Epithelial cell of proximal tubule (primary cell): ENCODE results near the gene RTN4RL1. TPM values are rescaled to one million over a fixed set of nuclear protein-coding genes. Genes with fewer than 3 reads are reported as not detected.

ENCODE experiments used
- DNase-seq: peaks from one replicate; pipeline ENCODE4 v3.0.0-alpha.2; 2011; ENCODE audit warnings: low read depth
- H3K4me3 ChIP-seq: 2 replicates; pipeline ENCODE4 v1.5.1; 2011; ENCODE audit warnings: low read depth, mild to moderate bottlenecking, low read length
- CTCF ChIP-seq: conservative IDR thresholded peaks from 2 replicates; pipeline ENCODE4 v1.5.1; 2012; ENCODE audit warnings: low read depth, mild to moderate bottlenecking, low read length
- total RNA-seq: library from RNA; depleted of rRNA; stranded (reverse); fragments of >200 nt; gene quantifications from 2 replicates; pipeline ENCODE4 v1.2.3, GENCODE V29; 2015

The RTN4RL1 gene
- total RNA-seq, 1 donor from 2014 or later: not detected

GRCh38 chr17:1997289-1997926 is 27.7 kb downstream of the RTN4RL1 start:
- peak; percentile 36 for DNase-seq
- TF ChIP-seq CTCF: peak; percentile 15
- H3K4me3 ChIP-seq: peak overlapping the region; percentile 51

DNA sequence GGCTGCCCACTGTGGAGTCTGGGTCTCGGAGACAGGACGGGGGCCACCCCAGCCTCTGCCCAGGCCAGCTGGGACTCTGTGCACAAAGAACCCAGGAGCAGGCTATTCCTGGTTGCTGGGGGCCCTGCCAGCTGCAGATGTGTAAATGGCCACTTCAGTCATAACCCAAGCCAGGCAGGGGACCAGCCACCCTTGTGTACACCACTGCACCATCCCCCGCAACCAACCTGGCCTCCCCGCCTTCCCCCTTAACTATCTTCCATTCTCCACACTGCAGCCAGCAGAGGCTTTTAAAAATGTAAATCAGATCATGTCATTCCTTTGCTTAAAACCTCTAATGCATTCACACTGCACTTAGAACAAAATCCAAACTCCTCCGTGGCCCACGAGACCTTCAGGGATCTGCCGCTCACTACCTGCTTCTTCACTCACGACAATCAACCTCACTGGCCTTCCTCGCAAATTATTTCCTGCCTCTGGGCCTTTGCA is 28.3 kb downstream of the RTN4RL1 start:
- no peak overlapping the region for H3K4me3 ChIP-seq
- no peak for DNase-seq
- no peak for TF ChIP-seq CTCF

GRCh38 chr17:1995907-1996799 is 29.0 kb downstream of the RTN4RL1 start:
- no peak for DNase-seq
- no peak overlapping the region for H3K4me3 ChIP-seq
- no peak for TF ChIP-seq CTCF

DNA sequence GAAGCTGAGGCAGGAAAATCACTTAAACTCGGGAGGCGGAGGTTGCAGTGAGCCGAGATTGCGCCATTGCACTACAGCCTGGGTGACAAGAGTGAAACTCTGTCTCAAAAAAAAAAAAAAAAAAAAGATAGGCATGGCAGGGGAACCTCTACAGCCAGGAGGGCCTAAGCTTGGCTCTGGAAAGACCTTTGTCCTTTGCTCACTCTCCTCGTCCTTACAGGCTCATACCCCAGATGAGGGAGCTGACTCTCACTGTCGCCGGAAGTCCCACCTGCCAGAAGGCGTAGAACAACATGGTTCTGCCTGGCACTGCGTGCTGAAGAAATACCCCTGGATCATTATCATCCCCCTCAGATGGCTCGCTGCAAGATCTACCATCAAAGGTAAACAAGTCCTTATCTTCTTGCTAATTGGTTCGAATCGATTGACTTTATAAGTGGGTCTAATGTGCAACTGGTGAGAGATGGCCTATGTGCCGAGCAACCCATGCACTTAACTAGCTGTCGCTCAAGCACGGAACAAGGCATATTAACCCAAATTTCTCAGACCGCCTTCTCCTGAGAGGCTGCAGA is 29.7 kb downstream of the RTN4RL1 start:
- no peak for TF ChIP-seq CTCF
- no peak for DNase-seq

GRCh38 chr17:1994707-1995106 is 30.4 kb downstream of the RTN4RL1 start:
- TF ChIP-seq CTCF: no peak
- no peak for DNase-seq
- H3K4me3 ChIP-seq: no peak overlapping the region

More for the DNA sequence above, 29.7 kb downstream of the RTN4RL1 start:
- H3K4me3 ChIP-seq: no peak overlapping the region

- DNase-seq: no peak
- no peak overlapping the region for H3K4me3 ChIP-seq
- TF ChIP-seq CTCF: no peak
These were observed 32.6 kb downstream of the RTN4RL1 start for GRCh38 chr17:1992541-1992940.
